ENCODE measurements around the gene GRIN2B.

GRCh38 chr12:13992106-13992505 is 10.7 kb upstream of the GRIN2B start:
- TF ChIP-seq CTCF (optimal IDR thresholded peaks at IDR 0.05 in 1 of 3, IDR thresholded peaks at IDR 0.05 in 1 of 3, conservative IDR thresholded peaks at IDR 0.05 in 1 of 3; ENCODE audit: extremely low read depth in 1 of 3, insufficient read depth in 2 of 3, low read length in 3 of 3) (no peak), EZH2 (IDR thresholded peaks at IDR 0.05; ENCODE audit: low read length) (no peak)
